ENCODE results near the gene ROBO2. TPM values are rescaled to one million over a fixed set of nuclear protein-coding genes. Genes with fewer than 3 reads are reported as not detected.

The ROBO2 gene
- polyA plus RNA-seq, 1 of the 3 experiments (the other 2 are of a cell fraction) = not detected

DNA sequence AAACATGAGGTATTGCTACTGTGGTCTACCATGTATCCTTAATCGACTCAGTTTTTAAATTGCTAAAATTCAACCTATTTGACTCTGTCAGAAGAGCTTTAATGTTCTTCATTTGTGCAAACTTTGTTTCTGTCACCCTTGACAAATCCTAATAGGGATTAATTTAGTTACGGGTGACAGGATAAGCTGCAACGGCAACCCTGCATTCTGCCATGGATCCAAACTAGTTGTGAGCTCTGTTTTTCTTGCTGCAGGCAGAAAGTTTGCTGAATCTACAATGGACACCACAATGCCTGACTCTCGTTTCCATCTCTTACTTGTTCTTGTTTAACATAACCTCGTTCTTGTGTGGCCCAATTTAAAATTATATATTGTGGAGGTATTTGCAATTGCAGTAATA, 352.3 kb downstream of the ROBO2 start:
- Histone ChIP-seq H3K79me2 (ENCODE audit: insufficient read depth) (no peaks in the 10 kb centered on the region), H3K4me3 (ENCODE audit: low read depth in 2 of 2, low read length in 1 of 2) (no peak overlapping the region), H3K36me3 (replicated peaks in 1 of 2; ENCODE audit: control insufficient read depth in 1 of 2, insufficient read depth in 2 of 2, low read length in 1 of 2) (no peaks in the 10 kb centered on the region), H4K20me1 (ENCODE audit: insufficient read depth) (no peaks in the 10 kb centered on the region), H3K9ac (no peak overlapping the region), H3K9me3 (no peaks in the 10 kb centered on the region), H3K9me2 (no peaks in the 10 kb centered on the region), H3K27ac (ENCODE audit: low read depth in 2 of 2, low read length in 1 of 2) (no peak overlapping the region), H3K27me3 (ENCODE audit: insufficient read depth) (no peaks in the 10 kb centered on the region), H3F3A (replicated peaks; ENCODE audit: insufficient read depth) (no peaks in the 10 kb centered on the region), H2AFZ (ENCODE audit: low read depth) (no peak overlapping the region), H3K4me2 (no peak overlapping the region), H3K4me1 (ENCODE audit: control insufficient read depth in 1 of 2, insufficient read depth in 2 of 2, low read depth in 1 of 2, low read length in 1 of 2) (no peaks in the 10 kb centered on the region)
- TF ChIP-seq FOSL2 (IDR thresholded peaks at IDR 0.05; ENCODE audit: borderline replicate concordance, low read depth) = no peak
- TF ChIP-seq SIN3A (IDR thresholded peaks at IDR 0.05; ENCODE audit: borderline replicate concordance, low read depth, low read length) = no peak
- no peak for TF ChIP-seq TEAD4 (IDR thresholded peaks at IDR 0.05; ENCODE audit: borderline replicate concordance, insufficient read depth)
- no peak for TF ChIP-seq TCF12 (IDR thresholded peaks at IDR 0.05)
- TF ChIP-seq RFX5 (IDR thresholded peaks at IDR 0.05; ENCODE audit: low read length) = no peak
- TF ChIP-seq, protein P1, sequence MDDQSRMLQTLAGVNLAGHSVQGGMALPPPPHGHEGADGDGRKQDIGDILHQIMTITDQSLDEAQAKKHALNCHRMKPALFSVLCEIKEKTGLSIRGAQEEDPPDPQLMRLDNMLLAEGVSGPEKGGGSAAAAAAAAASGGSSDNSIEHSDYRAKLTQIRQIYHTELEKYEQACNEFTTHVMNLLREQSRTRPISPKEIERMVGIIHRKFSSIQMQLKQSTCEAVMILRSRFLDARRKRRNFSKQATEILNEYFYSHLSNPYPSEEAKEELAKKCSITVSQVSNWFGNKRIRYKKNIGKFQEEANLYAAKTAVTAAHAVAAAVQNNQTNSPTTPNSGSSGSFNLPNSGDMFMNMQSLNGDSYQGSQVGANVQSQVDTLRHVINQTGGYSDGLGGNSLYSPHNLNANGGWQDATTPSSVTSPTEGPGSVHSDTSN (IDR thresholded peaks at IDR 0.05) = no peak
- TF ChIP-seq, protein P2, sequence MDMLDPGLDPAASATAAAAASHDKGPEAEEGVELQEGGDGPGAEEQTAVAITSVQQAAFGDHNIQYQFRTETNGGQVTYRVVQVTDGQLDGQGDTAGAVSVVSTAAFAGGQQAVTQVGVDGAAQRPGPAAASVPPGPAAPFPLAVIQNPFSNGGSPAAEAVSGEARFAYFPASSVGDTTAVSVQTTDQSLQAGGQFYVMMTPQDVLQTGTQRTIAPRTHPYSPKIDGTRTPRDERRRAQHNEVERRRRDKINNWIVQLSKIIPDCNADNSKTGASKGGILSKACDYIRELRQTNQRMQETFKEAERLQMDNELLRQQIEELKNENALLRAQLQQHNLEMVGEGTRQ (IDR thresholded peaks at IDR 0.05; ENCODE audit: borderline replicate concordance, low read depth, low read length) = no peak
- TF ChIP-seq RAD21 (IDR thresholded peaks at IDR 0.05; ENCODE audit: low read length) = no peak
- no peak for TF ChIP-seq RCOR1 (IDR thresholded peaks at IDR 0.05; ENCODE audit: low read length)
- no peak for TF ChIP-seq GATA2 (CRISPR knock-in tag; IDR thresholded peaks at IDR 0.05)
- TF ChIP-seq JUND (IDR thresholded peaks at IDR 0.05) = no peak
- TF ChIP-seq FOXJ3 (CRISPR knock-in tag; IDR thresholded peaks at IDR 0.05) = no peak
- TF ChIP-seq, protein P3, sequence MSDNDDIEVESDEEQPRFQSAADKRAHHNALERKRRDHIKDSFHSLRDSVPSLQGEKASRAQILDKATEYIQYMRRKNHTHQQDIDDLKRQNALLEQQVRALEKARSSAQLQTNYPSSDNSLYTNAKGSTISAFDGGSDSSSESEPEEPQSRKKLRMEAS (IDR thresholded peaks at IDR 0.05; ENCODE audit: low read depth) = no peak
- no peak for TF ChIP-seq TAF1 (IDR thresholded peaks at IDR 0.05; ENCODE audit: borderline replicate concordance, low read depth, low read length)
- no peak for TF ChIP-seq YY1 (IDR thresholded peaks at IDR 0.05; ENCODE audit: low read depth)
- 35% methylated on average over 5 of the region's 5 CpGs for WGBS (ENCODE audit: low lambda C conversion rate)
- ChIA-PET CTCF (interaction anchor here (0.9 kb wide), 1 partner anchor 1265 kb away, joined by 3 read pairs; no protein-coding TSS in a partner anchor), POLR2A (no interaction called here)
- DNase-seq = no peak

DNA sequence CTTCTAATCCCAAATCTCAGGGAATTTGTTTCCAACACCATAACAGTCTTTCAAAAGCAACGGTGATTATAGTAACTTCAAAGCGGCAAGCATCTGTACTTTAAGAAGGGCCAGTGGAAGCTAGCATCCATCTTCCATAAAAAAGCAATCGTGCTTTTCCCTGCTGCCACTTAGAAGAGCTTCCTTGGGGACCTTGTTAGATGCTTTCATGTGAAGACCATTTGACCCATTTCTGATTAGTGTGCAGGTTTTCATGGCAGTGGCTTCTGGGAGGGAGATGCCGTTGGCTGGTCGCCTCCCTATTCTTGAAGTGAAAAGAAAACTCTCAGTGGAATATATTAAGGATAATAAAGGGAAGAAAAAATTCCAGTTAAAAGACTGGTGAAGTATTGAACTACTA, 354.1 kb downstream of the ROBO2 start:
- Histone ChIP-seq H4K20me1 (ENCODE audit: insufficient read depth) (no peaks in the 10 kb centered on the region), H3K79me2 (ENCODE audit: insufficient read depth) (no peaks in the 10 kb centered on the region), H3K4me2 (no peak overlapping the region), H3K27ac (ENCODE audit: low read depth in 2 of 2, low read length in 1 of 2) (no peak overlapping the region), H3K9me3 (no peaks in the 10 kb centered on the region), H3K27me3 (ENCODE audit: insufficient read depth) (no peaks in the 10 kb centered on the region), H2AFZ (ENCODE audit: low read depth) (no peak overlapping the region), H3K36me3 (replicated peaks in 1 of 2; ENCODE audit: control insufficient read depth in 1 of 2, insufficient read depth in 2 of 2, low read length in 1 of 2) (no peaks in the 10 kb centered on the region), H3K4me1 (ENCODE audit: control insufficient read depth in 1 of 2, insufficient read depth in 2 of 2, low read depth in 1 of 2, low read length in 1 of 2) (no peaks in the 10 kb centered on the region), H3K9ac (no peak overlapping the region), H3F3A (replicated peaks; ENCODE audit: insufficient read depth) (no peaks in the 10 kb centered on the region), H3K9me2 (no peaks in the 10 kb centered on the region), H3K4me3 (ENCODE audit: low read depth in 2 of 2, low read length in 1 of 2) (no peak overlapping the region)
- 77% methylated on average over 5 of the region's 5 CpGs for WGBS (ENCODE audit: low lambda C conversion rate)
- DNase-seq = no peak
- ChIA-PET POLR2A (no interaction called here), CTCF (interaction anchor here (0.6 kb wide), 1 partner anchor 16 kb away, joined by 3 read pairs; no protein-coding TSS in a partner anchor)
- TF ChIP-seq, protein P4, sequence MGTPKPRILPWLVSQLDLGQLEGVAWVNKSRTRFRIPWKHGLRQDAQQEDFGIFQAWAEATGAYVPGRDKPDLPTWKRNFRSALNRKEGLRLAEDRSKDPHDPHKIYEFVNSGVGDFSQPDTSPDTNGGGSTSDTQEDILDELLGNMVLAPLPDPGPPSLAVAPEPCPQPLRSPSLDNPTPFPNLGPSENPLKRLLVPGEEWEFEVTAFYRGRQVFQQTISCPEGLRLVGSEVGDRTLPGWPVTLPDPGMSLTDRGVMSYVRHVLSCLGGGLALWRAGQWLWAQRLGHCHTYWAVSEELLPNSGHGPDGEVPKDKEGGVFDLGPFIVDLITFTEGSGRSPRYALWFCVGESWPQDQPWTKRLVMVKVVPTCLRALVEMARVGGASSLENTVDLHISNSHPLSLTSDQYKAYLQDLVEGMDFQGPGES (IDR thresholded peaks at IDR 0.05; ENCODE audit: low read depth, low read length) = no peak
- TF ChIP-seq GATA2 (CRISPR knock-in tag; IDR thresholded peaks at IDR 0.05) (no peak), CHD2 (IDR thresholded peaks at IDR 0.05; ENCODE audit: low read length, partially characterized antibody) (no peak), FOSL2 (IDR thresholded peaks at IDR 0.05; ENCODE audit: borderline replicate concordance, low read depth) (no peak), RAD21 (IDR thresholded peaks at IDR 0.05; ENCODE audit: low read length) (no peak), POLR2AphosphoS5 (IDR thresholded peaks at IDR 0.05; ENCODE audit: low read depth, low read length) (no peak), SMC3 (IDR thresholded peaks at IDR 0.05; ENCODE audit: low read depth, low read length) (no peak), FOXJ3 (CRISPR knock-in tag; IDR thresholded peaks at IDR 0.05) (no peak), FOXM1 (IDR thresholded peaks at IDR 0.05; ENCODE audit: low read depth) (no peak), RXRA (IDR thresholded peaks at IDR 0.05; ENCODE audit: borderline replicate concordance, low read depth) (no peak)
- TF ChIP-seq, protein P5, sequence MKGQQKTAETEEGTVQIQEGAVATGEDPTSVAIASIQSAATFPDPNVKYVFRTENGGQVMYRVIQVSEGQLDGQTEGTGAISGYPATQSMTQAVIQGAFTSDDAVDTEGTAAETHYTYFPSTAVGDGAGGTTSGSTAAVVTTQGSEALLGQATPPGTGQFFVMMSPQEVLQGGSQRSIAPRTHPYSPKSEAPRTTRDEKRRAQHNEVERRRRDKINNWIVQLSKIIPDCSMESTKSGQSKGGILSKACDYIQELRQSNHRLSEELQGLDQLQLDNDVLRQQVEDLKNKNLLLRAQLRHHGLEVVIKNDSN (IDR thresholded peaks at IDR 0.05; ENCODE audit: borderline replicate concordance, low read depth) = no peak
- TF ChIP-seq, protein P6, sequence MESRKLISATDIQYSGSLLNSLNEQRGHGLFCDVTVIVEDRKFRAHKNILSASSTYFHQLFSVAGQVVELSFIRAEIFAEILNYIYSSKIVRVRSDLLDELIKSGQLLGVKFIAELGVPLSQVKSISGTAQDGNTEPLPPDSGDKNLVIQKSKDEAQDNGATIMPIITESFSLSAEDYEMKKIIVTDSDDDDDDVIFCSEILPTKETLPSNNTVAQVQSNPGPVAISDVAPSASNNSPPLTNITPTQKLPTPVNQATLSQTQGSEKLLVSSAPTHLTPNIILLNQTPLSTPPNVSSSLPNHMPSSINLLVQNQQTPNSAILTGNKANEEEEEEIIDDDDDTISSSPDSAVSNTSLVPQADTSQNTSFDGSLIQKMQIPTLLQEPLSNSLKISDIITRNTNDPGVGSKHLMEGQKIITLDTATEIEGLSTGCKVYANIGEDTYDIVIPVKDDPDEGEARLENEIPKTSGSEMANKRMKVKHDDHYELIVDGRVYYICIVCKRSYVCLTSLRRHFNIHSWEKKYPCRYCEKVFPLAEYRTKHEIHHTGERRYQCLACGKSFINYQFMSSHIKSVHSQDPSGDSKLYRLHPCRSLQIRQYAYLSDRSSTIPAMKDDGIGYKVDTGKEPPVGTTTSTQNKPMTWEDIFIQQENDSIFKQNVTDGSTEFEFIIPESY (IDR thresholded peaks at IDR 0.05; ENCODE audit: borderline replicate concordance, low read depth) = no peak
- TF ChIP-seq, protein P3 (IDR thresholded peaks at IDR 0.05; ENCODE audit: low read depth) = no peak

Measured in SK-N-SH (cell line).